ENCODE measurements around the gene EEFSEC. TPM values are rescaled to one million over a fixed set of nuclear protein-coding genes. Genes with fewer than 3 reads are reported as not detected.

EEFSEC gene
- polyA plus RNA-seq, 1 donor from 2014 or later, result 4.6 TPM

DNA sequence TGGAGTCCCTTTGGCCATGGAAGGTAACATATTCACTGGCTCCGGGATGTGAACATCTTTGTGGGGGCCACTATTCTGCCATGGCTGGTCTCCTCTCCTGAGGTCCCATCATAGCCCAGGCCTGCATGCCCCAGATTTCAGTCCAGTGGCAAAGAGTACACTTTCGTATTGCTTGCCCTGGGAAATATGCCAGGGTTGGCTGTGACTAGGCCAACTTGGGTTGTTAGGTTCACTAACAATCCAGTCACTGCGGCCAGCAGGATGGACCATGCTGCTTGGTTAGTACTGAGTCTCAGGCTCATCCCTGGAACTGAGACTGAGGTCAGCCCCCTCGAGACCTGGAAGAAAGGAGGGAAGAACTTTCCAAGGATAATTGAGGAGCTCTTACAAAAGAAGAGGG, 9.8 kb upstream of the EEFSEC start:
- no peak overlapping the region for H3K27ac ChIP-seq (ENCODE audit: low read length)
- H3K4me2 ChIP-seq (ENCODE audit: low read length), result no peak overlapping the region
- no peak for TF ChIP-seq EZH2 (IDR thresholded peaks at IDR 0.05; ENCODE audit: borderline replicate concordance, insufficient read depth, low read length, poor library complexity, severe bottlenecking)
- TF ChIP-seq, protein P1, sequence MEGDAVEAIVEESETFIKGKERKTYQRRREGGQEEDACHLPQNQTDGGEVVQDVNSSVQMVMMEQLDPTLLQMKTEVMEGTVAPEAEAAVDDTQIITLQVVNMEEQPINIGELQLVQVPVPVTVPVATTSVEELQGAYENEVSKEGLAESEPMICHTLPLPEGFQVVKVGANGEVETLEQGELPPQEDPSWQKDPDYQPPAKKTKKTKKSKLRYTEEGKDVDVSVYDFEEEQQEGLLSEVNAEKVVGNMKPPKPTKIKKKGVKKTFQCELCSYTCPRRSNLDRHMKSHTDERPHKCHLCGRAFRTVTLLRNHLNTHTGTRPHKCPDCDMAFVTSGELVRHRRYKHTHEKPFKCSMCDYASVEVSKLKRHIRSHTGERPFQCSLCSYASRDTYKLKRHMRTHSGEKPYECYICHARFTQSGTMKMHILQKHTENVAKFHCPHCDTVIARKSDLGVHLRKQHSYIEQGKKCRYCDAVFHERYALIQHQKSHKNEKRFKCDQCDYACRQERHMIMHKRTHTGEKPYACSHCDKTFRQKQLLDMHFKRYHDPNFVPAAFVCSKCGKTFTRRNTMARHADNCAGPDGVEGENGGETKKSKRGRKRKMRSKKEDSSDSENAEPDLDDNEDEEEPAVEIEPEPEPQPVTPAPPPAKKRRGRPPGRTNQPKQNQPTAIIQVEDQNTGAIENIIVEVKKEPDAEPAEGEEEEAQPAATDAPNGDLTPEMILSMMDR (IDR thresholded peaks at IDR 0.05; ENCODE audit: poor library complexity, severe bottlenecking), result no peak
- TF ChIP-seq TAF1 (IDR thresholded peaks at IDR 0.05; ENCODE audit: low read depth), result no peak
- TF ChIP-seq MXI1 (conservative IDR thresholded peaks at IDR 0.05; ENCODE audit: poor library complexity, severe bottlenecking), result no peak
- TF ChIP-seq EP300 (conservative IDR thresholded peaks at IDR 0.05; ENCODE audit: poor library complexity, severe bottlenecking), result no peak
- no peak for TF ChIP-seq REST (IDR thresholded peaks at IDR 0.05; ENCODE audit: borderline replicate concordance)
- no peak for TF ChIP-seq POLR2AphosphoS5 (IDR thresholded peaks at IDR 0.05)
- no peak for TF ChIP-seq RAD21 (conservative IDR thresholded peaks at IDR 0.05)
- TF ChIP-seq SMC3 (conservative IDR thresholded peaks at IDR 0.05; ENCODE audit: poor library complexity), result no peak

GRCh38 chr3:128144512-128145187, 8.6 kb upstream of the EEFSEC start:
- H2AFZ ChIP-seq (ENCODE audit: low read depth, low read length), result no peak overlapping the region

More for the DNA sequence above, 9.8 kb upstream of the EEFSEC start:
- Histone ChIP-seq H4K20me1 (ENCODE audit: insufficient read depth) (no peaks in the 10 kb centered on the region), H3K27me3 (ENCODE audit: insufficient read depth, low read depth, low read length) (no peaks in the 10 kb centered on the region), H3K9me3 (ENCODE audit: low read length) (no peaks in the 10 kb centered on the region), H3K9ac (ENCODE audit: low read length) (no peak overlapping the region), H2AFZ (ENCODE audit: low read depth, low read length) (no peak overlapping the region), H3K36me3 (ENCODE audit: insufficient read depth, low read length) (no peaks in the 10 kb centered on the region), H3K9me2 (ENCODE audit: insufficient read depth, low read length) (no peaks in the 10 kb centered on the region), H3K79me2 (replicated peaks; ENCODE audit: insufficient read depth, low read length) (no peaks in the 10 kb centered on the region), H3F3A (ENCODE audit: insufficient read depth, low read length, poor library complexity, severe bottlenecking) (no peaks in the 10 kb centered on the region), H3K4me3 (ENCODE audit: low read length) (no peak overlapping the region)

More at GRCh38 chr3:128144512-128145187, 8.6 kb upstream of the EEFSEC start:
- Histone ChIP-seq H3K36me3 (ENCODE audit: insufficient read depth, low read length) (no peaks in the 10 kb centered on the region), H3K9me2 (ENCODE audit: insufficient read depth, low read length) (no peaks in the 10 kb centered on the region), H3K79me2 (replicated peaks; ENCODE audit: insufficient read depth, low read length) (no peaks in the 10 kb centered on the region), H3K9me3 (ENCODE audit: low read length) (no peaks in the 10 kb centered on the region), H3K4me2 (ENCODE audit: low read length) (no peak overlapping the region), H3K9ac (ENCODE audit: low read length) (no peak overlapping the region), H4K20me1 (ENCODE audit: insufficient read depth) (no peaks in the 10 kb centered on the region), H3K27ac (ENCODE audit: low read length) (no peak overlapping the region), H3K4me3 (ENCODE audit: low read length) (no peak overlapping the region), H3F3A (ENCODE audit: insufficient read depth, low read length, poor library complexity, severe bottlenecking) (no peaks in the 10 kb centered on the region), H3K27me3 (ENCODE audit: insufficient read depth, low read depth, low read length) (no peaks in the 10 kb centered on the region)
- TF ChIP-seq REST (IDR thresholded peaks at IDR 0.05; ENCODE audit: borderline replicate concordance) (no peak), MXI1 (conservative IDR thresholded peaks at IDR 0.05; ENCODE audit: poor library complexity, severe bottlenecking) (no peak)
- TF ChIP-seq, protein P1 (IDR thresholded peaks at IDR 0.05; ENCODE audit: poor library complexity, severe bottlenecking), result no peak

All from neural cell (in vitro differentiated cells).